CD4-positive, alpha-beta T cell treated with Interleukin-1 beta for 1 hour (primary cell): ENCODE measurements around the gene CEP70.
"Not testable (repeated sequence)": the region's sequence is repeated elsewhere in the genome, so short reads cannot be mapped to it uniquely, and the experiment has no call there.

Experiments used
- DNase-seq, 2 donors: peaks; one replicate each; pipeline ENCODE4 v3.0.0-alpha.2; 2020 to 2022

CEP70 gene

DNA sequence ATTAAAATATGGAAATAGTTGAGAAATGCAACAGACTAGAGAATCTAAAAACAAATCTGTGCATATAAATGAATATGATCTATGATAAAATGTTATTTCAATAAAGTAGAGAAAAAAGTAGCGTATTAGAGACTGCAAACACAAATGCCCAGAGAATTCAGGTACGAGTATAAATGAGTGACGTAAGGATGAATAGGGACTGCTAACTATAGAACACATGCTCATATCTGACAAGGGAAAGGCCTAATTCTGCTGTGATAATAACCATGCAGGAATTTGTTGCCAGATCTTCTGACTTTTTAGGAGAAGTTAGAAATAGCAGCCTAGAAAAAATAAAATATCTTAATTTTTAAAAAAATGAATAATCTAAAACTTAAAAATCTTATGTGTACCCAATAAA, 86.5 kb downstream of the CEP70 start:
- DNase-seq, result no peak

GRCh38 chr3:138498991-138499390, 95.1 kb downstream of the CEP70 start:
- DNase-seq, result no peak

DNA sequence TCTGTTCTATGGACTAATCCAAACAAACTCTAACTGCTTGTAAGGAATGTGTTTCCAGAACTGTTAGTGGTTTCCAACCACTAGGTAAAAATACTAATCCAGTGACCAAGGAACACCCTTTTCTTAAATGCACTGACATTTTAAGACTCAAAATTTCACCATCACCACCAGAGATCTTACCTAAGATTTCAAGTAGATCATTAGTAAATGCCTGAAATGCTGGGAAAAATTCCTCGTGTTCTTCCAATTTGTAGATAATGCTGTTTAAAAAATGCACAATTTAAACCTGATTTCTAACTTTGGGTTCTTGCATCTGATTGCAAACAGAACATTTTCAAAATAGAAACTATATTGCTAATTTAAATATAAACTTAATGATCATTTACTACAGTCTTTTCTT, 96.2 kb downstream of the CEP70 start:
- no peak for DNase-seq

DNA sequence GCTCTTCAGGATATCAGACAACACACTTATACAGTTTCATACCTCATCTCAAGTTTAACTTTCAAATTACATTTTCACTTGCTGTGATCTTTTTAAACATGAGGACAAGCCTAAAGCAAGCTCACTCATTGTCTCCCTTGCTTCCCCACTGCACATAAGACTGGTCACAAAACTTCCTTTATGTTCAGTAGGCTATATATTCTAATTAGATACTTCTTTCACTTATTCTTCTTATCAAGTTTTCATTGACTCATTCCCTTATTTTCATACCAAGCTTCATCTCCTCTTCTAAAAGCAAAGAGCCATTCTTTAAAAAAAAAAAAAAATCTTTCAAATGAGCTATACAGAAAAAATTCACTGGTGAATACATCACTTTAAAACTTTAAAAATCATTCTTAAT, 97.0 kb downstream of the CEP70 start:
- no peak for DNase-seq

DNA sequence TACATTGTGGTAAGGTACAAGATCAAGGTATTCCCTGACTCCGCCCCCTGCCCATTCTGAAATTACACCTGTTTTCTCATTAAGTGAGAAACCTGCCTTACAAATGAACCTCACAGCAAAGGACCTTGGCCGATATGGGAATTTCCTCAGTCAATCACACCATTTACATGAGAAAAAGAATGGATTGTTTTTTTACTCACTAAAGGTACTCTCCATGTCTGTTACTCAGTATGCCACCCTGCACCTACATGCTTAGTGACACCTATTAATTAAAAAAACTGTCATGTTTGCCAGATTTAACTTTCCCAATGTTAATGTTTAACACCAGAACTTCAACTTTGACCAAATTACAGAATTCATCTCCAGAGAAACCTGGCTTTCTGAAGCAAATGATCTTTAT, 97.6 kb downstream of the CEP70 start:
- DNase-seq, result no peak

DNA sequence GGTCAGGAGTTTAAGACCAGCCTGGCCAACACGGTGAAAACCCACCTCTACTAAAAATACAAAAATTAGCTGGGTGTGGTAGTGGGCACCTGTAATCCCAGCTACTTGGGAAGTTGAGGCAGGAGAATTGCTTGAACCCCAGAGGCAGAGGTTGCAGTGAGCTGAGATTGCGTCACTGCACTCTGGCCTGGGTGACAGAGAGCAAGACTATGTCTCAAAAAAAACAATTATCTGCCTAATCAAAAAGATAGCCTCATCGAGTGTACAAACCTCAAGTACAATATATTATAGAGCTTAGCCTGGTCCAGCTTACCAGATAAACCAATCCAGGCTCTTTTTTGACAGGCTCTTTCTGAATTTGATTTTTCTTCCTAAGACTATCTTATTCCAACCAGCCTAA, 98.4 kb downstream of the CEP70 start:
- not testable (repeated sequence) for DNase-seq

DNA sequence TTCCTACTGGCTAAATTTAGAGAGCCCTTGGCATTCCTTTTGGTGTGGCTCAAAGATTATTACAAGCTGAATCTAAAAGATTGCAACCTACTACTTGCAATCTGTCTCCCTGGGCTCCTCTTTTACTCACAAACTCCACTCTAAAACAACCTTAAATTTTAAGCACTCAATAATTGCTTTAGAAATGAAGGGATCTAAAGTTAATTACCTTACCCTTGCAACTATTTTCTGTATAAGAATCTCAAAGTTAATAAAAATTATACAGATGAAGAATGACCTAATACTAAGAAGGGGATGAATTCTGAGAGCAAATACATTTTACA, 99.5 kb downstream of the CEP70 start:
- no peak for DNase-seq

DNA sequence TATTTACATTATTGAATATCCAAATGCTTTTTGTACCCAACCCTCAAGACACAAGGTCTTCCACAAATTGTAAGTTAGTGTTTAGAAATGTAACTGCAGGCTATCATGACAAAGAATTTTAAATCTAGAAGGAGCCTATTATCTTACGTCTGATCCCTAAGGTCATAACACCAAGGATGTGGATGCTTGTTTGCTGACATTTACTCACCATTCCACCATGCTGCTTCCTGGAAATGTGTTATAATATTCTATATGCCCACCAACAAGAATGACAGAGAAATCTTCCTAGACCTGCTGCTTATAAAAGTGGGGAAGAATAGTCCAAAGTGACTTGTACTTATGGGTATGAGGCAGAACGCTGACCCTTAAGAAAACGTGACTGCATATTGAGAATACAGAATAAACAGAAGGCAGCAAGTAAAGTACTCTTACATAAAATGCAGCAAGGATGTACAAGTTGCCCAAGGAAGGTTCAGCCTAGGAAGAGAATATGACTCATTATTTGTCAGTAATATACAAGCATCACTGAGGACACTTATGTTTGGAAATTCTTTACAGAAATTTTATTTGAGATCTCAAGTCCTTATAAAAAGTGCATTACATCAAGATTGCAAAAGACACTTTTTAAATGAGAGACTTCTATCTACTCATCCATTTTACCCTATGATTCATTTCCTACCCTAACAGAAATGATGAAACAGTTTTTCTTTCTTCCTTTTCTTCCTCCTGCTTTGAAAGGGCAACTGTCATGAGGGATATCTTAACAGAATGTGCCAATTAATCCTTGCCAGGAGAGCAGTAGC, 100.1 kb downstream of the CEP70 start:
- DNase-seq, result no peak

DNA sequence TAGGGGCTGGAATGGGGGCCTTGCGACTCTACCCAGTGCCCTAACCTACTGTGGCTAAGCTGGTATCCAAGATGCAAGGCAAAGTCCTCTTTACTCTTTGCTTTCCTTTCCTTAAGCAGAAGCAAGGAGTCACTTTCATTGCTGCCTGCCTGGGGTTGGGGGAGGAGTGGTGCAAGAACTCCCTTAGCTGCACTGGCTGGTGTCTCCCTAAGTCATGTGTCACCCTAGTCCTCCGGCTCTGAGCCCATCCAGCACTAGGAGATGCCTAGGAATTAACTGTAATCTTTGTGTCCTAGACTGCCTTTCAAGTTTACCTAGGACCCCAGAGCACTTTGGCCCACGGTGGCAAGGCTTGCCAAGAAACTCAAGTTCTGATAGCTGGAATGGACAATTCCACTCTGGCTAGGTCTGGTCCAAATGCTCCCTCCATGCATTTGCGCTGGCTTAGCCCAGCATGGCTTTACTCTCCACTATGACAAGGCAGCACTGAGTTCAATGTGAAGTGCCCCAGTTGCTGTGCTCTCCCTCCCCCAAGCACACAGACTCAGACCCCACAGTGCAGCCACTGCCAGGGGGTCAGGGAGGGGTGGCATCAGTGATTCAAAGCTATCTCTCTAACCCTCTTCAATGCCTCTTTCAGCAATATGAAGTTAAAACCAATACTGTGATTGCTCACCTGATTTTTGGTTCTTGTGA, 100.9 kb downstream of the CEP70 start:
- no peak for DNase-seq

GRCh38 chr3:138491971-138492370, 102.1 kb downstream of the CEP70 start:
- DNase-seq, result no peak

DNA sequence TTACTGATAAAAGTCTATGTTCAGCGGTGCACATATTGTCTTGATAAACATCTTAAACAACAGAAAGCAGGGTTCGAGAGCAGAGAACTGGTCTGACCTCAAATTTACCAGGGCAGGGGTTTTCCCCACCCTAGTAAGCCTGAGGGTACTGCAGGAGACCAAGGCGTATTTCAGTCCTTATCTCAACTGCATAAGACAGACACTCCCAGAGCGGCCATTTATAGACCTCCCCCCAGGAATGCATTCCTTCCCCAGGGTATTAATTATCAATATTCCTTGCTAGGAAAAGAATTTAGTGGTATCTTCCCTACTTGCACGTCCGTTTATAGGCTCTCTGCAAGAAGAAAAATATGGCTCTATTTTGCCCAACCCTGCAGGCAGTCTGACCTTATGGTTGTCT, 107.5 kb downstream of the CEP70 start:
- DNase-seq, result not testable (repeated sequence)

DNA sequence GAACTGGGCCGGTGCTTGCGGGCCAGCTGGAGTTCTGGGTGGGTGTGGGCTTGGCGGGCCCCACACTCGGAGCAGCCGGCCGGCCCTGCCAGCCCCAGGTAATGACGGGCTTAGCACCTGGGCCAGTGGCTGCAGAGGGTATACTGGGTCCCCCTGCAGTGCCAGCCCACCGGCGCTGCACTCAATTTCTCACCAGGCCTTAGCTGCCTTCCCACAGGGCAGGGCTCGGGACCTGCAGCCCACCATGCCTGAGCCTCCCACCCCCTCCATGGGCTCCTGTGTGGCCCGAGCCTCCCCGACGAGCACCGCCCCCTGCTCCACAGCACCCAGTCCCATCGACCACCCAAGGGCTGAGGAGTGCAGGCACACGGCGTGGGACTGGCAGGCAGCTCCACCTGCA, 109.4 kb downstream of the CEP70 start:
- not testable (repeated sequence) for DNase-seq

DNA sequence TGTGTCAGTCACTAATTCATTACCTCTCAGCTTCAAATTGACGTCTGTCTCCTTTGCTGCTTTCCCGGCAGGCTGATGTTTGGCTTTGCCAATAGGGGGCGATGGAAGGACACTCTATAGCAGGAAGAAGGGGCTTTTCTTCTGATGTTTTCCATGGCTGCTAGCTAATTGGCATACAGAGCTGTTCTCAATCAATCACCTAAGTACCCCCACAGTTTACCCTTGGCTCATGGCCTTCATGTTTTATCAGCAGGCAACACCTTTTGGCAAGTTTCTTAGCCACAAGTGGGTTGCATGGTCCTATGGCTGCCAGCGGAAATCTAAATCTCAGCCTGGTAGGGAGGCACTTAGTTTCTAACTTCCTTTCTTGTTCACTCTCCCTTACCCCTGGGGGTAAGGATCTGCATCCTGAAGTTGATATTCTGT, 114.6 kb downstream of the CEP70 start:
- peak; percentile 17 to 25 for DNase-seq

DNA sequence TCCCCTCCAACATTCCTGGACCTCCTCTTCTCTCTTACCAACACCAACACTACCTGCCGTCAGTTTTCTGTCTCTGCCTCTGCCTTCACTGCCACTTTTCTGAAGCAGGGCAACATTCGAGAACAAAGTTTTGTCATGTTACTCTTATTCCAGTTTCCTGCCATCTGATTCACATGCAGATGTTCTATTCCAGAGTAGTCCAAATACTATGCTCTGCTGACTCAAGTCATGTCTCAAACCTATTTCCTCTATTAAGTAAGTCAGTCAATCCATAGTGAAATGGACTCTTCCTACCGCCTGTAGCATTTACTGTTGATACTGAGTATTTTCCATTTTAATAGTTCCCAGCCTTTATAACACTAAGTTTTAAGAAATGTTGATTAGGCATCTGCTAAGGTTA, 116.3 kb downstream of the CEP70 start:
- no peak for DNase-seq

DNA sequence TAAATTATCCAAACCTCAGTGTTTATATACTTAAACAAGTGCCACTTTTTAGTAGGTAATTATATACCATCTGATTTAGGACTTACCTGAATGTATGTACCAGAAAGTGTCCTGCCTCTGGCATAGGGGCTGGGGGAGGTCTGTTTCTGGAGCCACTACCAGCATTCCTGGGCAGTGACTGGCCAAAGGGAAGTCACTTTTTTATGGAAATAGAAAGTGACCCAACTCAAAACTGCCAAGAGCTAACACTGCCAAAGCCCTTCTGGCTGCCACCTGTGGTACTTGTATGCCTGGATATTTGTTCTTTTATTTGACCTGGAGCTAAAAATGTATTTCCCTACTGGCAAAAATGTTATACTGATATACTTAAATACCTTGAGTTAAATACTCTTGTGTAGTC, 116.9 kb downstream of the CEP70 start:
- no peak for DNase-seq

GRCh38 chr3:138476526-138476925, 117.5 kb downstream of the CEP70 start:
- DNase-seq, result no peak

- DNase-seq, result no peak
These were observed 119.9 kb downstream of the CEP70 start for GRCh38 chr3:138474163-138474562.

DNA sequence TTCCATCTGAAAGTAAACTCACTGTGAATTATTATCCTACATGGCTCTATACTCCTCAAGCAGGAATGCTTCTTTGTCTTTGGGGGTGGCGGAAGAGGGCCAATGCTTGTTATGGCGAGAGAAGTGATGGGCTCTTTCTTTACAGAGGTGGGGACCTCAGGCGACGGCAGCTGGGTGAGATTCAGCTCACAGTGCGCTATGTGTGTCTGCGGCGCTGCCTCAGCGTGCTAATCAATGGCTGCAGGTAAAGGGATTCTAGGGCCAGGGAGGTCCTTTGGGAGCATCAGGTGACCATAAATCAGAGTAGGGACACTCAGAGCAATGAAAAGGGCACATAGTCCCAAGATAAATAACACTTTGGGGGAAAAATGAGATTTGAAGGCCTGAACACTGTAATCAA, 120.7 kb downstream of the CEP70 start:
- no peak for DNase-seq

- DNase-seq, result no peak
These were observed 121.8 kb downstream of the CEP70 start for GRCh38 chr3:138472141-138472825.

GRCh38 chr3:138471481-138471880, 122.6 kb downstream of the CEP70 start:
- DNase-seq, result no peak

GRCh38 chr3:138470687-138471086, 123.4 kb downstream of the CEP70 start:
- no peak for DNase-seq

- DNase-seq, result no peak
These were observed 124.2 kb downstream of the CEP70 start for GRCh38 chr3:138469874-138470273.

- no peak for DNase-seq
These were observed 125.2 kb downstream of the CEP70 start for GRCh38 chr3:138468886-138469285.

DNA sequence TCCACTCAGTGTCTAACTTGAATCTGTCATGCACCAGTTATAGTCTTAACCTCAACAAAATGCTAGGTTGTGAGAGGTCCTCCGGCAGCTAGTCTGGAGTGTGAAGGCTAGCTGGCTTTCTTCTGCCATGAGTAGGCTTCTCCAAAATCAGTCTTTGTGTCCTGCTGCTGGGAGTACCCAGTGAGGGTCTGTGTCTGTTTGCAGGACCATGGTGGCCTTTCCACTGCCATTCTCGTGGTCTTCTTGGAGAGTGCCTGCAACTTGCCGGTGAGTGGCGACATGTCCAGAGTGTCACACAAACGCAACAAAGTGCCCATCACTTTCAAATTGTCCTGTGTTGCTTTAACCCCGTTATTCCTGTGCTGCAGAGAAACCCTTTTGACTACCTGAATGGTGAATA, 125.6 kb downstream of the CEP70 start:
- no peak for DNase-seq
